SK-N-SH (cell line): ENCODE measurements around the gene MAPRE2. TPM values are rescaled to one million over a fixed set of nuclear protein-coding genes. Genes with fewer than 3 reads are reported as not detected.

Experiments
- CTCF ChIA-PET: fragments of 300-600, 350-600 bp; formaldehyde crosslinking; extraction: SDS; loops from one replicate; lab custom pipeline; 2021; lab: Yijun Ruan, JAX
- POLR2A ChIA-PET: fragments of 350-600 bp; sonication (Branson Sonifier 250); formaldehyde crosslinking; extraction: SDS; loops from one replicate; lab custom pipeline; 2020; ENCODE audit warnings: antibody characterized with exemption, inconsistent platforms; lab: Yijun Ruan, JAX
- DNase-seq: peaks from one replicate; pipeline ENCODE4 v3.0.0; 2012
- H2AFZ ChIP-seq: fragments of 200-600 bp; sonication (generic); 2 replicates; pipeline ENCODE4 v1.8.1; 2016; ENCODE audit warnings: antibody characterized with exemption, mild to moderate bottlenecking, low read depth
- H3F3A ChIP-seq: fragments of 200-600 bp; sonication (generic); replicated peaks from 2 replicates; pipeline ENCODE3; 2016; ENCODE audit warnings: antibody characterized with exemption, mild to moderate bottlenecking; ENCODE audit not compliant: insufficient read depth
- H3K27ac ChIP-seq, 2 experiments: fragments of 200-500 bp in 1 of 2; fragments of 200-600 bp in 1 of 2; sonication (Bioruptor generic) in 1 of 2; sonication (generic), shearing (Covaris generic) in 1 of 2; 2 replicates each; pipeline versions ENCODE4 v1.5.1 to v1.6.1; 2014 to 2016; ENCODE audit warnings: low read depth in 2 of 2, inconsistent platforms in 1 of 2, low read length in 1 of 2, mild to moderate bottlenecking in 1 of 2, mixed read lengths in 1 of 2
- H3K27me3 ChIP-seq: fragments of 200-600 bp; sonication (generic), shearing (Covaris generic); 2 replicates; pipeline ENCODE4 v1.6.1; 2016; ENCODE audit warnings: mixed run types; ENCODE audit not compliant: insufficient read depth
- H3K36me3 ChIP-seq, 2 experiments: fragments of 200-500 bp in 1 of 2; fragments of 200-600 bp in 1 of 2; sonication (Bioruptor generic) in 1 of 2; sonication (generic) in 1 of 2; replicated peaks in 1 of 2; 2 replicates each; pipeline versions ENCODE3 to v1.5.1; 2014 to 2016; ENCODE audit warnings: low read length in 1 of 2, mild to moderate bottlenecking in 1 of 2; ENCODE audit not compliant: insufficient read depth in 2 of 2, control insufficient read depth in 1 of 2
- H3K4me1 ChIP-seq, 2 experiments: fragments of 200-500 bp in 1 of 2; fragments of 200-600 bp in 1 of 2; sonication (Bioruptor generic) in 1 of 2; sonication (generic), shearing (Covaris generic) in 1 of 2; 2 replicates each; pipeline versions ENCODE4 v1.5.1 to v1.6.1; 2014 to 2016; ENCODE audit warnings: low read depth in 1 of 2, low read length in 1 of 2, mixed run types in 1 of 2; ENCODE audit not compliant: insufficient read depth in 2 of 2, control insufficient read depth in 1 of 2
- H3K4me2 ChIP-seq: fragments of 200-600 bp; sonication (generic), shearing (Covaris generic); 2 replicates; pipeline ENCODE4 v1.6.1; 2017; ENCODE audit warnings: mixed run types
- H3K4me3 ChIP-seq, 2 experiments: fragments of 200-500 bp in 1 of 2; fragments of 200-600 bp in 1 of 2; sonication (Bioruptor generic) in 1 of 2; sonication (generic), shearing (Covaris generic) in 1 of 2; 2 replicates each; pipeline versions ENCODE4 v1.5.1 to v1.8.1; 2014 to 2016; ENCODE audit warnings: low read depth in 2 of 2, inconsistent platforms in 1 of 2, low read length in 1 of 2, mild to moderate bottlenecking in 1 of 2, mixed read lengths in 1 of 2, moderate library complexity in 1 of 2
- H3K79me2 ChIP-seq: fragments of 200-600 bp; sonication (generic); 2 replicates; pipeline ENCODE4 v1.8.1; 2017; ENCODE audit warnings: mild to moderate bottlenecking; ENCODE audit not compliant: insufficient read depth
- H3K9ac ChIP-seq: fragments of 200-600 bp; sonication (generic); 2 replicates; pipeline ENCODE4 v1.6.1; 2017; ENCODE audit warnings: mixed run types
- H3K9me2 ChIP-seq: fragments of 200-600 bp; sonication (generic); 2 replicates; pipeline ENCODE4 v1.6.1; 2017; ENCODE audit warnings: mixed run types
- H3K9me3 ChIP-seq: fragments of 200-600 bp; sonication (generic); 2 replicates; pipeline ENCODE4 v1.6.1; 2017; ENCODE audit warnings: mixed run types, mild to moderate bottlenecking, moderate library complexity
- H4K20me1 ChIP-seq: fragments of 200-600 bp; sonication (generic); 2 replicates; pipeline ENCODE4 v1.6.1; 2017; ENCODE audit warnings: mild to moderate bottlenecking, mixed run types; ENCODE audit not compliant: insufficient read depth
- ELF1 ChIP-seq: IDR thresholded peaks from 2 replicates; pipeline ENCODE4 v1.4.0; 2012
- FOXJ3 ChIP-seq: sonication (generic); formaldehyde crosslinking; IDR thresholded peaks from 2 replicates; pipeline ENCODE4 v1.5.1; 2020; ENCODE audit warnings: mild to moderate bottlenecking, missing genetic modification reagents
- PBX3 ChIP-seq: IDR thresholded peaks from 2 replicates; pipeline ENCODE4; 2012
- REST ChIP-seq: IDR thresholded peaks from 2 replicates; pipeline ENCODE4 v1.6.1; 2012; ENCODE audit warnings: mild to moderate bottlenecking, low read depth, low read length, moderate library complexity
- RXRA ChIP-seq: IDR thresholded peaks from 2 replicates; pipeline ENCODE4 v1.4.0; 2012; ENCODE audit warnings: low read depth, mild to moderate bottlenecking, borderline replicate concordance
- SMC3 ChIP-seq: IDR thresholded peaks from 2 replicates; pipeline ENCODE4 v1.6.1; 2012; ENCODE audit warnings: low read depth, low read length, improper control_type of control experiment
- TAF1 ChIP-seq: IDR thresholded peaks from 2 replicates; pipeline ENCODE4 v1.6.1; 2012; ENCODE audit warnings: low read depth, mild to moderate bottlenecking, low read length, moderate library complexity, borderline replicate concordance
- TEAD4 ChIP-seq: IDR thresholded peaks from 2 replicates; pipeline ENCODE4 v1.4.0; 2012; ENCODE audit warnings: mild to moderate bottlenecking, borderline replicate concordance; ENCODE audit not compliant: insufficient read depth
- USF1 ChIP-seq: IDR thresholded peaks from 2 replicates; pipeline ENCODE4 v1.4.0; 2012; ENCODE audit warnings: low read depth, borderline replicate concordance
- USF2 ChIP-seq: fragments of 150-350 bp; IDR thresholded peaks from 2 replicates; pipeline ENCODE4 v1.6.1; 2017; ENCODE audit warnings: antibody characterized with exemption, low read length, low read depth, borderline replicate concordance
- ZBTB33 ChIP-seq: IDR thresholded peaks from 2 replicates; pipeline ENCODE4 v1.4.0; 2012; ENCODE audit warnings: low read depth, borderline replicate concordance
- WGBS: methylation state at CpG from one replicate; pipeline ENCODE4 v1.1.6; 2017; ENCODE audit warnings: low lambda C conversion rate; 5-methylcytosine and 5-hydroxymethylcytosine counted together
- polyA plus RNA-seq, 3 experiments: library from polyadenylated mRNA; depleted of rRNA; stranded (reverse); fragments of >200 nt; gene quantifications; 2 replicates each; pipeline ENCODE4 v1.2.3, GENCODE V29; 2012

Gene MAPRE2
- polyA plus RNA-seq, 1 of the 3 experiments (the other 2 are of a cell fraction), result 11.5 TPM

GRCh38 chr18:35172009-35172408, 130.8 kb downstream of the MAPRE2 start:
- POLR2A ChIA-PET, result no interaction called here

GRCh38 chr18:35172451-35173035, 131.3 kb downstream of the MAPRE2 start:
- H3K9me3 ChIP-seq, result no peaks in the 10 kb centered on the region
- no peaks in the 10 kb centered on the region for H3K79me2 ChIP-seq
- POLR2A ChIA-PET, result no interaction called here
- no peak overlapping the region for H3K9ac ChIP-seq
- H3K9me2 ChIP-seq, result no peaks in the 10 kb centered on the region
- no peaks in the 10 kb centered on the region for H3K27me3 ChIP-seq
- H3K4me1 ChIP-seq, result peaks cover 0 to 3% of the 10 kb centered on the region in 2 experiments; a peak in 2 of 4 replicates
- DNase-seq, result no peak
- no peaks in the 10 kb centered on the region for H3F3A ChIP-seq
- no peak overlapping the region for H3K4me2 ChIP-seq
- H3K27ac ChIP-seq, result no peak overlapping the region
- no peak overlapping the region for H3K4me3 ChIP-seq
- no peaks in the 10 kb centered on the region for H3K36me3 ChIP-seq
- no peak overlapping the region for H2AFZ ChIP-seq
- 90% methylated on average over 2 of the region's 2 CpGs for WGBS
- H4K20me1 ChIP-seq, result no peaks in the 10 kb centered on the region
- CTCF ChIA-PET, result interaction anchor here (1.5 to 1.7 kb wide), 2 partner anchors 9 to 16 kb away, joined by 3 to 4 read pairs; no protein-coding TSS in a partner anchor
- no peak for TF ChIP-seq PBX3
- TF ChIP-seq ZBTB33, result no peak
- no peak for TF ChIP-seq USF1
- no peak for TF ChIP-seq ELF1
- no peak for TF ChIP-seq FOXJ3 (CRISPR knock-in tag)
- no peak for TF ChIP-seq USF2
- no peak for TF ChIP-seq RXRA

More at GRCh38 chr18:35172009-35172408, 130.8 kb downstream of the MAPRE2 start:
- Histone ChIP-seq H3K27me3 (no peaks in the 10 kb centered on the region), H3K9me3 (no peaks in the 10 kb centered on the region), H3F3A (no peaks in the 10 kb centered on the region), H3K36me3 (no peaks in the 10 kb centered on the region), H4K20me1 (no peaks in the 10 kb centered on the region)
- WGBS, result 79% methylated on average over 3 of the region's 3 CpGs
- TF ChIP-seq USF1 (no peak), SMC3 (no peak), TAF1 (no peak), REST (no peak), TEAD4 (no peak)
- TF ChIP-seq, all 33 proteins: peak for 0
- Histone ChIP-seq H3K4me3 (no peak overlapping the region), H3K4me2 (no peak overlapping the region), H3K79me2 (no peaks in the 10 kb centered on the region), H2AFZ (no peak overlapping the region), H3K9me2 (no peaks in the 10 kb centered on the region), H3K4me1 (peaks cover 0 to 5% of the 10 kb centered on the region in 2 experiments; a peak in 2 of 4 replicates), H3K9ac (no peak overlapping the region), H3K27ac (no peak overlapping the region)
- DNase-seq, result no peak
- CTCF ChIA-PET, result interaction anchor here (0.9 to 1.7 kb wide), 4 partner anchors 10 to 49 kb away, joined by 3 to 4 read pairs (median 4); no protein-coding TSS in a partner anchor
